HCT116 (cell line): ENCODE measurements around the gene KLK7. TPM values are rescaled to one million over a fixed set of nuclear protein-coding genes. Genes with fewer than 3 reads are reported as not detected.

Source experiments
- ATAC-seq: fragments of 200-7000 bp; cut with Tn5 transposase; 2 replicates; pipeline ENCODE4 v1.9.1; 2020; ENCODE audit warnings: mild to moderate bottlenecking, moderate library complexity
- BruUV-seq: library from RNA; stranded (reverse); fragments of 400-500 nt; replicated peaks from 2 replicates; lab custom pipeline; 2021; lab: Mats Ljungman, UMichigan
- CTCF ChIA-PET: fragments of 300-600 bp; sonication (Branson Sonifier 250); formaldehyde crosslinking; loops from one replicate; lab custom pipeline; 2021; ENCODE audit warnings: antibody characterized with exemption; lab: Charles Lee
- POLR2A ChIA-PET: fragments of 300-600, 350-600 bp; sonication (Branson Sonifier 250); formaldehyde crosslinking; loops from one replicate; lab custom pipeline; 2021; ENCODE audit warnings: antibody characterized with exemption; lab: Charles Lee
- RAD21 ChIA-PET, 2 experiments: fragments of 300-600 bp; sonication (Branson Sonifier 250); formaldehyde crosslinking; loops; one replicate each; lab custom pipeline; 2023; ENCODE audit warnings: low total read pairs in 2 of 2; ENCODE audit not compliant: uncharacterized antibody in 2 of 2, unreplicated experiment in 2 of 2, low non-redundant PET in 1 of 2; lab: Charles Lee
- DNase-seq: peaks from one replicate; pipeline ENCODE4 v3.0.0-alpha.2; 2010; ENCODE audit warnings: low read depth, low spot score
- H2AFZ ChIP-seq: fragments of 200-600 bp; shearing (Covaris generic), sonication (generic); 2 replicates; pipeline ENCODE4 v1.6.1; 2017; ENCODE audit warnings: low read depth, mixed run types, mixed read lengths, antibody characterized with exemption, low read length; ENCODE audit not compliant: poor library complexity, severe bottlenecking
- H3K27ac ChIP-seq: 2 replicates; pipeline ENCODE4 v1.5.1; 2012; ENCODE audit warnings: low read depth, low read length
- H3K27me3 ChIP-seq: fragments of 200-600 bp; sonication (generic); 2 replicates; pipeline ENCODE4 v1.6.1; 2016; ENCODE audit warnings: mixed run types, low read length, mixed read lengths; ENCODE audit not compliant: insufficient read depth
- H3K36me3 ChIP-seq, 2 experiments: fragments of 200-500 bp in 1 of 2; fragments of 200-600 bp in 1 of 2; sonication (Bioruptor generic) in 1 of 2; sonication (generic) in 1 of 2; 2 replicates each; pipeline versions ENCODE4 v1.5.1 to v1.6.1; 2014 to 2016; ENCODE audit warnings: low read length in 2 of 2, inconsistent platforms in 1 of 2, mixed read lengths in 1 of 2, mixed run types in 1 of 2; ENCODE audit not compliant: insufficient read depth in 2 of 2, control insufficient read depth in 1 of 2
- H3K4me1 ChIP-seq, 2 experiments: fragments of 200-600 bp in 1 of 2; sonication (generic) in 1 of 2; 2 replicates each; pipeline versions ENCODE4 v1.5.1 to v1.6.1; 2012 to 2017; ENCODE audit warnings: low read length in 2 of 2, inconsistent platforms in 1 of 2, mild to moderate bottlenecking in 1 of 2, mixed read lengths in 1 of 2, mixed run types in 1 of 2, moderate library complexity in 1 of 2; ENCODE audit not compliant: insufficient read depth in 2 of 2, control insufficient read depth in 1 of 2
- H3K4me2 ChIP-seq: fragments of 200-600 bp; sonication (generic); 2 replicates; pipeline ENCODE4 v1.6.1; 2017; ENCODE audit warnings: mixed run types, low read length, mixed read lengths
- H3K4me3 ChIP-seq, 2 experiments: fragments of 200-600 bp in 1 of 2; sonication (generic) in 1 of 2; replicated peaks in 1 of 2; 2 replicates each; pipeline ENCODE4 v1.5.1; 2011 to 2016; ENCODE audit warnings: low read length in 2 of 2, control low read depth in 1 of 2, low read depth in 1 of 2, mild to moderate bottlenecking in 1 of 2, mixed read lengths in 1 of 2, mixed run types in 1 of 2
- H3K79me2 ChIP-seq: fragments of 200-600 bp; sonication (generic); 2 replicates; pipeline ENCODE4 v1.6.1; 2017; ENCODE audit warnings: mild to moderate bottlenecking, mixed run types, low read length, moderate library complexity, mixed read lengths; ENCODE audit not compliant: insufficient read depth
- H3K9ac ChIP-seq: fragments of 200-600 bp; sonication (generic); 2 replicates; pipeline ENCODE4 v1.6.1; 2016; ENCODE audit warnings: low read length, mixed read lengths
- H3K9me2 ChIP-seq: fragments of 200-600 bp; sonication (generic), shearing (Covaris generic); 2 replicates; pipeline ENCODE4 v1.6.1; 2017; ENCODE audit warnings: mixed run types, mild to moderate bottlenecking, moderate library complexity; ENCODE audit not compliant: insufficient read depth
- H3K9me3 ChIP-seq, 2 experiments: fragments of 200-500 bp in 1 of 2; fragments of 200-600 bp in 1 of 2; sonication (Bioruptor generic) in 1 of 2; sonication (generic) in 1 of 2; 2 replicates each; pipeline ENCODE4 v1.6.1; 2014 to 2017; ENCODE audit warnings: low read length in 2 of 2, mixed read lengths in 2 of 2, inconsistent platforms in 1 of 2, low read depth in 1 of 2, mild to moderate bottlenecking in 1 of 2, mixed run types in 1 of 2, moderate library complexity in 1 of 2; ENCODE audit not compliant: control insufficient read depth in 1 of 2, insufficient read depth in 1 of 2
- H4K20me1 ChIP-seq: fragments of 200-600 bp; sonication (generic), shearing (Covaris generic); 2 replicates; pipeline ENCODE4 v1.6.1; 2017; ENCODE audit warnings: mixed run types, mild to moderate bottlenecking, moderate library complexity; ENCODE audit not compliant: insufficient read depth
- CBX3 ChIP-seq: IDR thresholded peaks from 2 replicates; pipeline ENCODE4 v1.6.1; 2012; ENCODE audit warnings: low read depth
- EGR1 ChIP-seq: IDR thresholded peaks from 2 replicates; pipeline ENCODE4 v1.6.1; 2012; ENCODE audit warnings: low read depth
- ELF1 ChIP-seq: IDR thresholded peaks from 2 replicates; pipeline ENCODE4 v1.6.1; 2012; ENCODE audit warnings: low read depth, borderline replicate concordance
- EZH2 ChIP-seq: fragments of 200-600 bp; sonication (generic); IDR thresholded peaks from 2 replicates; pipeline ENCODE4 v1.6.1; 2017; ENCODE audit warnings: antibody characterized with exemption, mixed run types
- EZH2phosphoT487 ChIP-seq: fragments of 200-600 bp; IDR thresholded peaks from 2 replicates; pipeline ENCODE4 v1.6.1; 2018; ENCODE audit warnings: antibody characterized with exemption, borderline replicate concordance
- FOSL1 ChIP-seq: IDR thresholded peaks from 2 replicates; pipeline ENCODE4 v1.6.1; 2012; ENCODE audit warnings: low read depth
- JUND ChIP-seq: IDR thresholded peaks from 2 replicates; pipeline ENCODE4 v1.6.1; 2012
- POLR2AphosphoS5 ChIP-seq: IDR thresholded peaks from 2 replicates; pipeline ENCODE4 v1.6.1; 2011; ENCODE audit warnings: mild to moderate bottlenecking, low read depth, low read length, moderate library complexity
- SIN3A ChIP-seq: IDR thresholded peaks from 2 replicates; pipeline ENCODE4 v1.6.1; 2012; ENCODE audit warnings: low read depth
- SP1 ChIP-seq: IDR thresholded peaks from 2 replicates; pipeline ENCODE4 v1.6.1; 2012; ENCODE audit warnings: low read depth
- SRF ChIP-seq: IDR thresholded peaks from 2 replicates; pipeline ENCODE4 v1.6.1; 2012; ENCODE audit warnings: low read depth
- ZFX ChIP-seq: fragments of 450-650 bp; IDR thresholded peaks from 2 replicates; pipeline ENCODE4 v1.6.1; 2017
- ZNF274 ChIP-seq: fragments of 200-500 bp; sonication (Bioruptor generic); IDR thresholded peaks from 2 replicates; pipeline ENCODE4 v1.6.1; 2014; ENCODE audit warnings: mild to moderate bottlenecking, low read depth, low read length, inconsistent platforms
- intact Hi-C: fragments of 100-400 bp; cut with micrococcal nuclease; formaldehyde crosslinking; loops from 2 replicates; pipeline ENCODE4 v1.10.0; 2022
- total RNA-seq: library from RNA; stranded (reverse); gene quantifications from one replicate; pipeline ENCODE4 v1.2.1, GENCODE V29; 2021; ENCODE audit not compliant: unreplicated experiment
- TF ChIP-seq, protein P1 (sequence below): IDR thresholded peaks from 2 replicates; pipeline ENCODE4 v1.6.1; 2012
- TF ChIP-seq, protein P2 (sequence below): IDR thresholded peaks from 2 replicates; pipeline ENCODE4 v1.6.1; 2012; ENCODE audit warnings: low read depth

Gene KLK7
- total RNA-seq, 1 experiment from 2014 or later = 30.5 TPM

DNA sequence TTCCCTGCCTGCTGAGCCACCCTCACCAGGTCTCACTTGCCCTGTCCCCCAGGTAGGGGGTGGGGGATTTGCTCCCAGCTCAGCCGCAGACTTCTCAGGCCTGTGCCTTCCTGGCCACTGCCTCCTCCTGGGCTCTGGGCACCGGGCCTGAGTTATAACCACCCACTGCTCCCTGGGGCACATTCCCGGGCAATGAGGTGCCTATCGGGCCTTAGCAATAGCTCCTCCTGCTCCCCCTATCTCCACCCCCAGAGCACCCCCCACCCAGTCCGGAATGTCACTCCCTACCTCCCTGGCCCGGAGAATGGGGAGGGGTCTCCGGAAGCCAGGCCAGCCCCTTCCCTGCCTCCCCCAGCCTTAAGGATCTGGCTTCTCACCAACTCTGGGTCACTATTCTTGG is 30.8 kb downstream of the KLK7 start, which contains the start of gene KLK5:
Gene KLK5, minus strand, starts transcription at position 129 of the 400 bp plus-strand sequence. CDS start 381 bp downstream, outside the sequence.
- intact Hi-C loops = no loop called here
- Histone ChIP-seq H3K9me3 (no peaks in the 10 kb centered on the region), H3K4me3 (no peak within 1 kb of the TSS), H3K27me3 (no peaks in the 10 kb centered on the region), H3K9me2 (no peaks in the 10 kb centered on the region), H4K20me1 (no peaks in the 10 kb centered on the region), H3K9ac (no peak within 1 kb of the TSS), H3K27ac (no peak within 1 kb of the TSS), H2AFZ (no peak within 1 kb of the TSS), H3K4me2 (no peak within 1 kb of the TSS), H3K4me1 (peaks cover 3 to 11% of the 10 kb centered on the region in 2 experiments; a peak in 1 of 4 replicates), H3K79me2 (no peaks in the 10 kb centered on the region), H3K36me3 (no peaks in the 10 kb centered on the region)
- no peak for DNase-seq
- ChIA-PET POLR2A (no interaction called here), RAD21 (no interaction called here), CTCF (no interaction called here)
- ATAC-seq = 0 out of 2 replicates have a peak, but pooled peaks have one; percentile 50
- TF ChIP-seq FOSL1 (no peak), SP1 (no peak), SIN3A (no peak), ZNF274 (no peak), ZFX (no peak), POLR2AphosphoS5 (no peak), EZH2 (no peak), CBX3 (no peak), SRF (no peak), EGR1 (no peak), JUND (no peak), EZH2phosphoT487 (no peak), ELF1 (no peak)
- TF ChIP-seq, protein P1, sequence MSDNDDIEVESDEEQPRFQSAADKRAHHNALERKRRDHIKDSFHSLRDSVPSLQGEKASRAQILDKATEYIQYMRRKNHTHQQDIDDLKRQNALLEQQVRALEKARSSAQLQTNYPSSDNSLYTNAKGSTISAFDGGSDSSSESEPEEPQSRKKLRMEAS = no peak
- TF ChIP-seq, protein P2, sequence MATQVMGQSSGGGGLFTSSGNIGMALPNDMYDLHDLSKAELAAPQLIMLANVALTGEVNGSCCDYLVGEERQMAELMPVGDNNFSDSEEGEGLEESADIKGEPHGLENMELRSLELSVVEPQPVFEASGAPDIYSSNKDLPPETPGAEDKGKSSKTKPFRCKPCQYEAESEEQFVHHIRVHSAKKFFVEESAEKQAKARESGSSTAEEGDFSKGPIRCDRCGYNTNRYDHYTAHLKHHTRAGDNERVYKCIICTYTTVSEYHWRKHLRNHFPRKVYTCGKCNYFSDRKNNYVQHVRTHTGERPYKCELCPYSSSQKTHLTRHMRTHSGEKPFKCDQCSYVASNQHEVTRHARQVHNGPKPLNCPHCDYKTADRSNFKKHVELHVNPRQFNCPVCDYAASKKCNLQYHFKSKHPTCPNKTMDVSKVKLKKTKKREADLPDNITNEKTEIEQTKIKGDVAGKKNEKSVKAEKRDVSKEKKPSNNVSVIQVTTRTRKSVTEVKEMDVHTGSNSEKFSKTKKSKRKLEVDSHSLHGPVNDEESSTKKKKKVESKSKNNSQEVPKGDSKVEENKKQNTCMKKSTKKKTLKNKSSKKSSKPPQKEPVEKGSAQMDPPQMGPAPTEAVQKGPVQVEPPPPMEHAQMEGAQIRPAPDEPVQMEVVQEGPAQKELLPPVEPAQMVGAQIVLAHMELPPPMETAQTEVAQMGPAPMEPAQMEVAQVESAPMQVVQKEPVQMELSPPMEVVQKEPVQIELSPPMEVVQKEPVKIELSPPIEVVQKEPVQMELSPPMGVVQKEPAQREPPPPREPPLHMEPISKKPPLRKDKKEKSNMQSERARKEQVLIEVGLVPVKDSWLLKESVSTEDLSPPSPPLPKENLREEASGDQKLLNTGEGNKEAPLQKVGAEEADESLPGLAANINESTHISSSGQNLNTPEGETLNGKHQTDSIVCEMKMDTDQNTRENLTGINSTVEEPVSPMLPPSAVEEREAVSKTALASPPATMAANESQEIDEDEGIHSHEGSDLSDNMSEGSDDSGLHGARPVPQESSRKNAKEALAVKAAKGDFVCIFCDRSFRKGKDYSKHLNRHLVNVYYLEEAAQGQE = no peak
- no TSS peak for BruUV-seq
